ENCODE measurements around the gene C2CD3. TPM values are rescaled to one million over a fixed set of nuclear protein-coding genes. Genes with fewer than 3 reads are reported as not detected.
"Not testable (repeated sequence)": the region's sequence is repeated elsewhere in the genome, so short reads cannot be mapped to it uniquely, and the experiment has no call there.

C2CD3 gene
- total RNA-seq, 4 donors from 2014 or later, result 16.8 to 50.3 (median 29.0) TPM

GRCh38 chr11:74072286-74072685 is 98.5 kb downstream of the C2CD3 start:
- Histone ChIP-seq H3K4me3 (no peak overlapping the region), H3K36me3 (peaks cover 0 to 37% (median 0%) of the 10 kb centered on the region in 3 donors), H3K27ac (no peak overlapping the region), H3K27me3 (no peaks in the 10 kb centered on the region), H3K4me1 (no peaks in the 10 kb centered on the region), H3K9me3 (no peaks in the 10 kb centered on the region)
- TF ChIP-seq CTCF (IDR thresholded peaks at IDR 0.05), result no peak
- TF ChIP-seq POLR2A (IDR thresholded peaks at IDR 0.05), result no peak
- DNase-seq, result no peak

GRCh38 chr11:74070723-74071492 is 99.9 kb downstream of the C2CD3 start:
- H3K4me3 ChIP-seq, result no peak overlapping the region
- H3K36me3 ChIP-seq, result peaks cover 0 to 30% (median 0%) of the 10 kb centered on the region in 3 donors
- H3K9me3 ChIP-seq, result no peaks in the 10 kb centered on the region
- H3K4me1 ChIP-seq, result no peaks in the 10 kb centered on the region
- no peak for TF ChIP-seq CTCF (IDR thresholded peaks at IDR 0.05)
- TF ChIP-seq POLR2A (IDR thresholded peaks at IDR 0.05), result no peak
- H3K27me3 ChIP-seq, result no peaks in the 10 kb centered on the region
- no peak overlapping the region for H3K27ac ChIP-seq
- no peak for DNase-seq

- no peak for DNase-seq
- Histone ChIP-seq H3K36me3 (peaks cover 0 to 27% (median 0%) of the 10 kb centered on the region in 3 donors), H3K27ac (no peak overlapping the region), H3K4me1 (no peaks in the 10 kb centered on the region), H3K9me3 (no peaks in the 10 kb centered on the region), H3K27me3 (no peaks in the 10 kb centered on the region), H3K4me3 (no peak overlapping the region)
- TF ChIP-seq POLR2A (IDR thresholded peaks at IDR 0.05) (no peak), CTCF (IDR thresholded peaks at IDR 0.05) (no peak)
These were observed 101.4 kb downstream of the C2CD3 start for GRCh38 chr11:74069146-74070046.

- H3K27me3 ChIP-seq, DNase-seq, H3K9me3 ChIP-seq, H3K4me1 ChIP-seq, H3K4me3 ChIP-seq, H3K27ac ChIP-seq, H3K36me3 ChIP-seq: not testable (repeated sequence)
These were observed 104.1 kb downstream of the C2CD3 start for GRCh38 chr11:74066663-74067062.

GRCh38 chr11:74065534-74065933 is 105.3 kb downstream of the C2CD3 start:
- H3K4me3 ChIP-seq, DNase-seq, H3K9me3 ChIP-seq, H3K4me1 ChIP-seq, H3K36me3 ChIP-seq, H3K27me3 ChIP-seq, H3K27ac ChIP-seq: not testable (repeated sequence)

GRCh38 chr11:74063628-74064027 is 107.2 kb downstream of the C2CD3 start:
- H3K36me3 ChIP-seq, H3K27ac ChIP-seq, H3K9me3 ChIP-seq, H3K27me3 ChIP-seq, H3K4me1 ChIP-seq, H3K4me3 ChIP-seq, DNase-seq: not testable (repeated sequence)

GRCh38 chr11:74061599-74061998 is 109.2 kb downstream of the C2CD3 start:
- H3K27me3 ChIP-seq, DNase-seq, H3K4me1 ChIP-seq, H3K4me3 ChIP-seq, H3K36me3 ChIP-seq, H3K27ac ChIP-seq, H3K9me3 ChIP-seq: not testable (repeated sequence)
